ENCODE measurements around the gene SLC16A10.

The SLC16A10 gene

DNA sequence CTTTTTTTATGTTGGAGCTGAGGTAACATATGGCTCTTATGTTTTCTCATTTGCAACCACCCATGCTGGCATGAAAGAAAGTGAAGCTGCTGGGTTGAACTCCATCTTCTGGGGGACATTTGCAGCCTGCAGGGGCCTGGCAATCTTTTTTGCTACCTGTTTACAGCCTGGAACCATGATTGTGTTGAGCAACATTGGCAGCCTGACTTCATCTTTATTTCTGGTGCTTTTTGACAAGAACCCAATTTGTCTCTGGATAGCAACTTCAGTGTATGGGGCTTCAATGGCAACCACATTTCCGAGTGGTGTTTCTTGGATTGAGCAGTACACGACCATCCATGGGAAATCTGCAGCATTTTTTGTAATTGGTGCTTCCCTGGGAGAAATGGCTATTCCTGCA, 179.0 kb downstream of the SLC16A10 start:
- DNase-seq: no peak

- DNase-seq: no peak
Measured at GRCh38 chr6:111267764-111268333, 180.5 kb downstream of the SLC16A10 start.

DNA sequence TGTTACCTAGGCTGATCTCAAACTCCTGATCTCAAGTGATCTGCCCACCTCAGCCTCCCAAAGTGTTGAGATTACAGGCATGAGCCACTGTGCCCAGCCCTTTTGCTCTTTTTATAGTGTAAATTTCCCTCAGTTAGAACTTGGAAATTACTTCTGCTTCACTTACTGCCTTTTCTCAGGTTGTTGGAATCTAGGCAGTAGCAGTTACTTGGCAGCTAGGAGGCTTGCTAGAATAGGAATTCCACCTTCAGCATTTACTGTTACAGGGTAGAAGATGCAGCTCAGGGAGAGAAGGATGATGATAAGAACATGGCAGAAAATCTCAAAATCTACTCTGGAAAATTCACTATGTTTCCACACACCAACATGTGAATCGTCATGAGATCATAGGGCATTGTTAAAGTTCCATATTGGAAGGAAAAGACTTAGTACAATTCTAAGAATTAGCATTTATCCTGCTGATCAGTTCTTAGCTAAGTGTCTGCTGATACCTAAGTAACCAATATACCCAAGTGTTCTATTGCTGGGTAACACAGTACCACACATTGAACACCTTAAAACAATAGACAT, 182.2 kb downstream of the SLC16A10 start:
- DNase-seq: no peak

DNA sequence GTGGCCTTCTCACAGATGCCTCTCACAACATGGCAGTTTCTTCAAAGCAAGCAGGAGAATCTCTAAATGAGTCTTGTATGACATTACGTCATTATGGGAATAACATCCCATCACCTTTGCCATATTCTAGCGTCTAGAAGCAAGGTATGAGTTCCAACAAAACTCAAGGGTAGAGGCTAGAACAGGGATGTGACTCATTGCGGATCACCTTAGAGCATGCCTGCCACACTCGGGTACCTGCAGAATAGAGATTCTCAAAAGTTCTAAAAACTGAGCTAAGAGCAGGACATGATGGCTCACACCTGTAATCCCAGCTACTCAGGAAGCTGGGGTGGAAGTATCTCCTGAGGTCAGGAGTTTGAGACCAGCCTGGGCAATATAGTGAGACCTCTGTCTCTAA, 182.8 kb downstream of the SLC16A10 start:
- no peak for DNase-seq

DNA sequence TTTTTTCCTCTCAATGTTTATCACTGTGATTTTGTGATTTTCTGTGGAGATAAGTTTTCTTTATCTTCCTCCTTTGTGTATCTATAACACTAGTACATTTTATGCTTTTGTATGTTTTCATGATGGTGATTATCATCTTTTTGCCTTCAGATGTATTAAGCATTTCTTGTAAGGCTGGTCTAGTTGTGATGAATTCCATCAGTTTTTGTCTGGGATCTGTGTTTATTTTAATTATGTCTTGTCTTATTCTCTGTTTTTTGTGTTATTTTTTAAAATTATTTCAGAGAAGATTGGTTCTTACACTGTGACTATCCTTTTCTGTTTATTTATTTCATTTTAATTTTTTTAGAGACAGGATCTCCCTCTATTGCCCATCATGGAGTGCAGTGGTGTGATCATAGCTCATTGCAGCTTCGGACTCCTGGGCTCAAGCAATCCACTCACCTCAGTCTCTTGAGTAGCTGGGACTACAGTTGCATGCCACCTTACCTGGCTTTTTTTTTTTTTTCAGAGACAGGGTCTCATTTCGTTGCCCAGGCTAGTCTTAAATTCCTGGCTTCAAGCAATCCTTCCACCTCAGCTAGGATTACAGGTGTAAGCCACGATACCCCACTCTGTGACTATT, 187.4 kb downstream of the SLC16A10 start:
- DNase-seq: no peak

GRCh38 chr6:111276335-111276734, 189.0 kb downstream of the SLC16A10 start:
- no peak for DNase-seq

- DNase-seq: no peak
Measured at GRCh38 chr6:111276736-111277135, 189.4 kb downstream of the SLC16A10 start.

GRCh38 chr6:111277819-111278218, 190.5 kb downstream of the SLC16A10 start:
- DNase-seq: no peak

DNA sequence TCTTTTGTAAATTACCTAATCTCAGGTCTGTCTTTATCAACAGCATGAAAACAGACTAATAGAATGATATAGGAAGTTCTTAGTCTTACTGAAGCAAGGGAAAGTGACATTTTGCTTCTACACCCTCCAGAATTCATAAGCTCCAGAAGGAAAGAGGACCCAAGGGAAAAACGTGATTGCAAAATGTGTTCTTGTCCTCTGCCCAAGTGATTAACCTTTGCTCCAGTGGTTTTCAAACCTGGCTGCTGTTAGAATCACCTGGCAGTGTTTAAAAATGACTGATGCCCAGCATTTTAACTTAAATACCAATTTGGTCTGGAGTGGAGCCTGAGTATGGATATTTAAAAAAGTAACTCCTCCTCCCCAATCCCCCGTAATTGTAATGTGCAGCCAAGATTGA, 191.4 kb downstream of the SLC16A10 start:
- DNase-seq: no peak

DNA sequence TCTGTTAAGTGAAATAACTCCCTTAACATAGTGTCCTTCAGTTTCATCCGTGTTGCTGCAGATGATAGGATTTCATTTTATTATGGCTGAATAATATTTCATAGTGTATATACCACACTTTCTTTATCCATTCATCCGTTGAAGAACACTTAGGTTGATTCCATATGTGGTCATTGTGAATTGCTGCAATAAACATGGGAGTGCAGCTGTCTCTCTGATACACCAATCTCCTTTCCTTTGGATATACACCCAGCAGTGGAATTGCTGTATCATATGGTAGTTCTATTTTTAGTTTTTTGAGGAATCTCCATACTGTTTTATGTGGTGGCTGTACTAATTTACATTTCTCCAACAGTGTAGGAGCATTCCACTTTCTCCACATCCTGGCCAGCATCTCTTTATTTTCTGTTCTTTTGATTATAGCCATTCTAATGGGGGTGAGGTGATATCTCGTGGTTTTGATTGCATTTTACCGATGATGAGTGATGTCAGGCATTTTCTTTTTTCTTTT, 193.2 kb downstream of the SLC16A10 start:
- DNase-seq: no peak

All from CD4-positive, alpha-beta T cell treated with Interleukin-12 subunit alpha and Interleukin-12 subunit beta, for 1 hour (primary cell).